GM12878 (cell line): ENCODE results near the gene ZC3H10. TPM values are rescaled to one million over a fixed set of nuclear protein-coding genes. Genes with fewer than 3 reads are reported as not detected.

ENCODE experiments used
- ATAC-seq: fragments of 200-7000 bp; cut with Tn5 transposase; 3 replicates; pipeline ENCODE4 v1.9.1; 2020; ENCODE audit warnings: mild to moderate bottlenecking, moderate library complexity
- BruUV-seq: library from RNA; stranded (reverse); fragments of 400-500 nt; replicated peaks from 2 replicates; lab custom pipeline; 2021; lab: Mats Ljungman, UMichigan
- CTCF ChIA-PET: fragments of 300-600 bp; sonication (Branson Sonifier 250); formaldehyde crosslinking; extraction: SDS; loops from one replicate; lab custom pipeline; 2021; ENCODE audit warnings: inconsistent platforms; lab: Yijun Ruan, JAX
- POLR2A ChIA-PET: fragments of 350-600 bp; formaldehyde crosslinking; extraction: SDS; loops from one replicate; lab custom pipeline; 2021; ENCODE audit warnings: inconsistent platforms; lab: Charles Lee
- RAD21 ChIA-PET: fragments of 300-600 bp; sonication (Branson Sonifier 250); formaldehyde crosslinking; loops from one replicate; lab custom pipeline; 2023; ENCODE audit warnings: antibody characterized with exemption; ENCODE audit not compliant: unreplicated experiment; lab: Charles Lee
- SMC1A ChIA-PET: fragments of 300-600 bp; sonication (Branson Sonifier 250); formaldehyde crosslinking; loops from one replicate; lab custom pipeline; 2023; ENCODE audit not compliant: unreplicated experiment, uncharacterized antibody; lab: Charles Lee
- DNase-seq: peaks from one replicate; pipeline ENCODE4 v3.0.0-alpha.2; 2011; ENCODE audit warnings: low read depth, low spot score
- FAIRE-seq: peaks from 3 replicates; lab custom pipeline; 2011; peaks lifted over from hg19 to GRCh38; lab: Jason Lieb, UNC
- H2AFZ ChIP-seq: 2 replicates; pipeline ENCODE4 v1.6.0; 2011; ENCODE audit warnings: low read depth, low read length, control low read depth; ENCODE audit not compliant: control insufficient read depth
- H3K27ac ChIP-seq: 2 replicates; pipeline ENCODE4 v1.5.1; 2011; ENCODE audit warnings: control low read depth; ENCODE audit not compliant: control insufficient read depth, insufficient read depth
- H3K27me3 ChIP-seq, 2 experiments: replicated peaks in 1 of 2; 2 replicates each; pipeline versions ENCODE4 v1.6.0 to v1.6.1; 2011; ENCODE audit warnings: low read length in 1 of 2; ENCODE audit not compliant: control insufficient read depth in 2 of 2, insufficient read depth in 2 of 2
- H3K36me3 ChIP-seq, 2 experiments: 2 replicates each; pipeline ENCODE4 v1.5.1; 2011; ENCODE audit warnings: low read length in 1 of 2; ENCODE audit not compliant: control insufficient read depth in 2 of 2, insufficient read depth in 2 of 2
- H3K4me1 ChIP-seq: 2 replicates; pipeline ENCODE4 v1.6.1; 2011; ENCODE audit warnings: mild to moderate bottlenecking, low read length, moderate library complexity, mixed read lengths; ENCODE audit not compliant: control insufficient read depth, insufficient read depth
- H3K4me2 ChIP-seq: 2 replicates; pipeline ENCODE4 v1.6.0; 2011; ENCODE audit warnings: control low read depth; ENCODE audit not compliant: control insufficient read depth, insufficient read depth
- H3K4me3 ChIP-seq: fragments of 200-600 bp; sonication (generic); 2 replicates; pipeline ENCODE4 v1.5.1; 2016
- H3K79me2 ChIP-seq: 2 replicates; pipeline ENCODE4 v1.6.0; 2011; ENCODE audit warnings: low read length; ENCODE audit not compliant: control insufficient read depth, insufficient read depth
- H3K9ac ChIP-seq: 2 replicates; pipeline ENCODE4 v1.8.0; 2011; ENCODE audit warnings: low read length, control low read depth, mixed read lengths; ENCODE audit not compliant: control insufficient read depth, insufficient read depth
- H3K9me3 ChIP-seq: replicated peaks from 3 replicates; pipeline ENCODE4 v1.5.1; 2011; ENCODE audit warnings: mild to moderate bottlenecking, low read length; ENCODE audit not compliant: control insufficient read depth, insufficient read depth
- H4K20me1 ChIP-seq: 2 replicates; pipeline ENCODE4 v1.6.0; 2011; ENCODE audit not compliant: control insufficient read depth, insufficient read depth
- BCL3 ChIP-seq: IDR thresholded peaks from 2 replicates; pipeline ENCODE4 v1.6.1; 2011; ENCODE audit warnings: borderline replicate concordance, low read depth, mild to moderate bottlenecking, moderate library complexity, low read length; ENCODE audit not compliant: insufficient read depth, poor library complexity, severe bottlenecking
- CHD1 ChIP-seq: IDR thresholded peaks from 2 replicates; pipeline ENCODE4 v1.6.1; 2012; ENCODE audit warnings: low read depth, low read length, improper control_type of control experiment
- CHD4 ChIP-seq: fragments of 200-600 bp; sonication (generic); IDR thresholded peaks from 2 replicates; pipeline ENCODE4 v1.6.1; 2016; ENCODE audit warnings: mild to moderate bottlenecking
- CREM ChIP-seq: IDR thresholded peaks from 2 replicates; pipeline ENCODE4 v1.6.1; 2014; ENCODE audit warnings: antibody characterized with exemption, low read depth
- ETV6 ChIP-seq, 2 experiments: fragments of 450-650 bp in 1 of 2; IDR thresholded peaks in 1 of 2; conservative IDR thresholded peaks in 1 of 2; 2 replicates each; pipeline ENCODE4 v1.6.1; 2014; ENCODE audit warnings: antibody characterized with exemption in 1 of 2, borderline replicate concordance in 1 of 2, low read depth in 1 of 2, mild to moderate bottlenecking in 1 of 2, moderate library complexity in 1 of 2
- FOXM1 ChIP-seq: IDR thresholded peaks from 2 replicates; pipeline ENCODE4 v1.6.1; 2012; ENCODE audit warnings: low read depth, mild to moderate bottlenecking, inconsistent platforms, low read length, moderate library complexity
- IKZF1 ChIP-seq: fragments of 450-650 bp; conservative IDR thresholded peaks from 2 replicates; pipeline ENCODE4 v1.6.1; 2017; ENCODE audit warnings: antibody characterized with exemption, mild to moderate bottlenecking
- MTA2 ChIP-seq: fragments of 450-650 bp; IDR thresholded peaks from 2 replicates; pipeline ENCODE4 v1.6.1; 2016; ENCODE audit warnings: low read depth, mild to moderate bottlenecking, moderate library complexity
- MXI1 ChIP-seq: fragments of 150-350 bp; IDR thresholded peaks from 2 replicates; pipeline ENCODE4 v1.6.1; 2011; ENCODE audit warnings: low read depth, mild to moderate bottlenecking, inconsistent platforms, low read length, improper control_type of control experiment
- PAX5 ChIP-seq: IDR thresholded peaks from 2 replicates; pipeline ENCODE4 v1.6.1; 2011; ENCODE audit warnings: low read depth, low read length, borderline replicate concordance
- RAD21 ChIP-seq: IDR thresholded peaks from 2 replicates; pipeline ENCODE4 v1.6.1; 2011; ENCODE audit warnings: mild to moderate bottlenecking, low read depth, low read length, moderate library complexity; ENCODE audit not compliant: insufficient read depth
- SIX5 ChIP-seq: IDR thresholded peaks from 2 replicates; pipeline ENCODE4 v1.6.1; 2011; ENCODE audit warnings: mild to moderate bottlenecking, low read depth, low read length, moderate library complexity; ENCODE audit not compliant: severe bottlenecking
- SREBF2 ChIP-seq: IDR thresholded peaks from 2 replicates; pipeline ENCODE4 v1.6.1; 2012; ENCODE audit warnings: mild to moderate bottlenecking, low read length
- SRF ChIP-seq, 2 experiments: IDR thresholded peaks; 2 replicates each; pipeline ENCODE4 v1.6.1; 2011; ENCODE audit warnings: low read depth in 2 of 2, low read length in 2 of 2, mild to moderate bottlenecking in 1 of 2, moderate library complexity in 1 of 2
- TBL1XR1 ChIP-seq: IDR thresholded peaks from 2 replicates; pipeline ENCODE4 v1.6.1; 2012; ENCODE audit warnings: low read depth, low read length, improper control_type of control experiment
- USF2 ChIP-seq: IDR thresholded peaks from 2 replicates; pipeline ENCODE4 v1.6.1; 2011; ENCODE audit warnings: low read depth, low read length, improper control_type of control experiment, borderline replicate concordance
- ZBED1 ChIP-seq: IDR thresholded peaks from 2 replicates; pipeline ENCODE4 v1.6.1; 2016; ENCODE audit warnings: borderline replicate concordance
- ZNF384 ChIP-seq: IDR thresholded peaks from 2 replicates; pipeline ENCODE4 v1.6.1; 2012; ENCODE audit warnings: low read depth, mild to moderate bottlenecking, low read length, improper control_type of control experiment, borderline replicate concordance
- WGBS: methylation state at CpG from one replicate; pipeline ENCODE4 v1.1.6; 2016; ENCODE audit warnings: low lambda C conversion rate; ENCODE audit not compliant: insufficient replicate concordance, insufficient coverage; ENCODE audit errors: missing lambda C conversion rate; 5-methylcytosine and 5-hydroxymethylcytosine counted together
- in situ Hi-C: fragments of 300-500 bp; cut with MboI; formaldehyde crosslinking; loops from 9 replicates; pipeline ENCODE4 v1.14.3; 2018; ENCODE audit warnings: mixed read lengths
- intact Hi-C: fragments of 100-400 bp; cut with micrococcal nuclease; formaldehyde crosslinking; loops from one replicate; pipeline ENCODE4 v1.14.2; 2022; ENCODE audit not compliant: unreplicated experiment
- polyA plus RNA-seq, 11 experiments: library from polyadenylated mRNA; depleted of rRNA in 4 of 11; unstranded in 6 of 11; stranded (reverse) in 5 of 11; fragments of >200 nt; fragmentation: Nextera tagmentation in 4 of 11; fragmentation: Illumina TruSeq in 1 of 11; extraction: Ambion mirVana in 4 of 11; extraction: Trizol in 1 of 11; gene quantifications; 1 replicate in 1 of 11; 2 replicates in 10 of 11; pipeline versions ENCODE4 v1.2.1 to v1.2.3, GENCODE V29; 2011 to 2016; ENCODE audit warnings: inconsistent platforms in 2 of 11, missing spikeins in 2 of 11, low read depth in 1 of 11
- total RNA-seq, 4 experiments: library from RNA; depleted of rRNA in 3 of 4; stranded (reverse); fragments of >200 nt in 3 of 4; fragmentation: Illumina TruSeq in 1 of 4; extraction: Trizol in 1 of 4; gene quantifications; 2 replicates each; pipeline versions ENCODE4 v1.2.1 to v1.2.3, GENCODE V29; 2013 to 2021

ZC3H10 gene
- total and polyA plus RNA-seq, 10 of the 15 experiments (the other 5 are each of a cell fraction or from before 2014, with no cell fraction given): 0.56 to 6.4 (median 3.7) TPM

DNA sequence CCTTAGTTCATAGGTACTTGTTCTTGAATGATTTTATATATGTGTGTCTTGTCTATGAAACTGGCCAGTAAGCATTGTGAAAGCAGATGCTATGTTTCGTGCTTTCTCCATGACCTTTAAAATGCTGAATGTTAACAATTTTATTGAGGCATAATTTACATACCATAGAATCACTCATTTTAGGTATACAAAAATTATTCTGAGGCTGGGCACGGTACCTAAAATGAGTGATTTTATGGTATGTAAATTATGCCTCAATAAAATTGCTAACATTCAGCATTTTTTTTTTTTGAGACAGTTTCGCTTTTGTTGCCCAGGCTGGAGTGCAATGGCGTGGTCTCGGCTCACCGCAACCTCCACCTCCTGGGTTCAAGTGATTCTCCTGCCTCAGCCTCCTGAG is 16.8 kb downstream of the ZC3H10 start:
- H3K79me2 ChIP-seq: peaks cover 3% of the 10 kb centered on the region; the same call in 1 of the 2 replicates
- no peak overlapping the region for H3K4me2 ChIP-seq
- POLR2A ChIA-PET: no interaction called here
- H4K20me1 ChIP-seq: no peaks in the 10 kb centered on the region
- DNase-seq (no peak), FAIRE-seq (no peak), ATAC-seq (no peak)
- 100% methylated on average over 6 of the region's 6 CpGs for WGBS
- intact Hi-C loops: no loop called here
- H3K4me3 ChIP-seq: no peak overlapping the region
- no TSS peak for BruUV-seq
- RAD21 ChIA-PET: no interaction called here
- TF ChIP-seq BCL3 (no peak), SREBF2 (no peak), IKZF1 (no peak), SIX5 (no peak), FOXM1 (no peak), USF2 (no peak), CHD1 (no peak), CHD4 (no peak), CREM (no peak), MXI1 (no peak), SRF (IDR thresholded peaks at IDR 0.05; ENCODE audit: low read depth in 2 of 2, low read length in 2 of 2) (no peak), ZBED1 (no peak), TBL1XR1 (no peak), RAD21 (no peak), ETV6 (conservative IDR thresholded peaks at IDR 0.05 in 1 of 2, IDR thresholded peaks at IDR 0.05 in 1 of 2; ENCODE audit: borderline replicate concordance in 1 of 2, low read depth in 1 of 2) (no peak), MTA2 (no peak), PAX5 (no peak), ZNF384 (no peak)
- no peak overlapping the region for H3K9ac ChIP-seq
- in situ Hi-C loops: loop anchor here (5.0 kb wide), 1 partner anchor 52 kb away; the partner anchor contains the start of gene SMARCC2
- H3K36me3 ChIP-seq: peaks cover 24 to 29% of the 10 kb centered on the region in 2 experiments
- H3K27me3 ChIP-seq: no peaks in the 10 kb centered on the region
- no peak overlapping the region for H3K27ac ChIP-seq
- SMC1A ChIA-PET: no interaction called here
- no peaks in the 10 kb centered on the region for H3K9me3 ChIP-seq
- H3K4me1 ChIP-seq: no peaks in the 10 kb centered on the region; the same call in 1 of the 2 replicates
- CTCF ChIA-PET: no interaction called here
- H2AFZ ChIP-seq: no peak overlapping the region
